A673 (cell line): ENCODE results near the gene THOC2. TPM values are rescaled to one million over a fixed set of nuclear protein-coding genes. Genes with fewer than 3 reads are reported as not detected.
"Not testable (repeated sequence)": the region's sequence is repeated elsewhere in the genome, so short reads cannot be mapped to it uniquely, and the experiment has no call there.

Experiments
- BruUV-seq: library from RNA; stranded (reverse); fragments of 400-500 nt; replicated peaks from 2 replicates; lab custom pipeline; 2021; lab: Mats Ljungman, UMichigan
- CTCF ChIA-PET: fragments of 300-600 bp; sonication (Branson Sonifier 250); formaldehyde crosslinking; loops from one replicate; lab custom pipeline; 2022; ENCODE audit warnings: antibody characterized with exemption; lab: Charles Lee
- POLR2A ChIA-PET: fragments of 300-600 bp; sonication (Branson Sonifier 250); formaldehyde crosslinking; loops from one replicate; lab custom pipeline; 2022; ENCODE audit warnings: antibody characterized with exemption; ENCODE audit not compliant: low non-redundant PET; lab: Charles Lee
- DNase-seq: peaks from one replicate; pipeline ENCODE4 v3.0.0-alpha.2; 2015; ENCODE audit warnings: low spot score
- H3K27ac ChIP-seq: fragments of 200-600 bp; sonication (generic); 2 replicates; pipeline ENCODE4 v1.5.1; 2016; ENCODE audit warnings: mixed run types, low read depth, mild to moderate bottlenecking, mixed read lengths, antibody characterized with exemption, low read length; ENCODE audit not compliant: poor library complexity, severe bottlenecking
- H3K27me3 ChIP-seq: fragments of 200-600 bp; sonication (generic); replicated peaks from 2 replicates; pipeline ENCODE4 v1.6.1; 2017; ENCODE audit warnings: mixed run types, low read depth, mild to moderate bottlenecking, mixed read lengths, antibody characterized with exemption, low read length; ENCODE audit not compliant: insufficient read depth, poor library complexity
- H3K36me3 ChIP-seq: fragments of 200-600 bp; sonication (generic); 2 replicates; pipeline ENCODE4 v1.6.1; 2016; ENCODE audit warnings: mixed run types, mild to moderate bottlenecking, mixed read lengths, antibody characterized with exemption, low read length; ENCODE audit not compliant: insufficient read depth, poor library complexity, severe bottlenecking
- H3K4me1 ChIP-seq: fragments of 200-600 bp; sonication (generic); 2 replicates; pipeline ENCODE4 v1.6.1; 2017; ENCODE audit warnings: mixed run types, mild to moderate bottlenecking, mixed read lengths, antibody characterized with exemption, low read length; ENCODE audit not compliant: insufficient read depth, poor library complexity, severe bottlenecking
- H3K4me3 ChIP-seq: fragments of 200-600 bp; sonication (generic); 2 replicates; pipeline ENCODE4 v1.5.1; 2016; ENCODE audit warnings: low read depth, mixed run types, mild to moderate bottlenecking, mixed read lengths, low read length; ENCODE audit not compliant: poor library complexity, severe bottlenecking
- H3K9me3 ChIP-seq: fragments of 200-600 bp; sonication (generic); 2 replicates; pipeline ENCODE4 v1.6.1; 2016; ENCODE audit warnings: mixed run types, low read depth, mild to moderate bottlenecking, mixed read lengths, antibody characterized with exemption, low read length; ENCODE audit not compliant: poor library complexity, severe bottlenecking
- EZH2 ChIP-seq: fragments of 200-600 bp; sonication (generic); IDR thresholded peaks from 2 replicates; pipeline ENCODE4 v1.6.1; 2017; ENCODE audit warnings: borderline replicate concordance, low read depth, mild to moderate bottlenecking, mixed read lengths, antibody characterized with exemption, low read length; ENCODE audit not compliant: poor library complexity, severe bottlenecking
- intact Hi-C: fragments of 100-400 bp; cut with micrococcal nuclease; formaldehyde crosslinking; loops from one replicate; pipeline ENCODE4 v1.10.0; 2022; ENCODE audit not compliant: unreplicated experiment
- total RNA-seq: library from RNA; stranded (reverse); gene quantifications from 2 replicates; pipeline ENCODE4 v1.2.3, GENCODE V29; 2021
- TF ChIP-seq, protein P1 (sequence below): fragments of 300-800, 200-600 bp; sonication (generic); conservative IDR thresholded peaks from 2 replicates; pipeline ENCODE4 v1.5.1; 2017; ENCODE audit warnings: low read depth, mild to moderate bottlenecking, antibody characterized with exemption, low read length, moderate library complexity, mixed read lengths

THOC2 gene
- total RNA-seq, 1 experiment from 2014 or later: 103 TPM

DNA sequence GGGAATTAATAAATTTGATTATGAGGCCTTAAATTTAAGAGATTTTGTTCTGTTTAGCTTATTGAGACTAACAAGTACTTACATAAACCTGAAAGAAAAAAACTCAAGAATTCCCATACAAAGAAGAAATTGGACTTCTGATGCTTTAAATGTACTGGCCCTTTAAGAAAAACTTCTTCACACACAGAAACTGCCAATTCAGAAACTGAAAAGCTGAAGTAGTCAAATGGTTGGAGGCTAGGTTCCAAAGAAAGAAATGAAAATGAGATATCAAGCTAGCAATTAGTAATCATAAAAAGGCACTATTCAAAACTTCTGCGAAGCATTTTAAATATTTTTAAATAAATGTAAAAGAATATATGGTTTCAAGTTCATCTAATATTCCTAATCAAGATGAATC lies 151.3 kb downstream of the THOC2 start:
- H3K27me3 ChIP-seq: no peaks in the 10 kb centered on the region
- H3K27ac ChIP-seq: no peak overlapping the region
- no peaks in the 10 kb centered on the region for H3K36me3 ChIP-seq
- no peak overlapping the region for H3K4me3 ChIP-seq
- H3K4me1 ChIP-seq: no peaks in the 10 kb centered on the region
- no peak for DNase-seq
- ChIA-PET CTCF (no interaction called here), POLR2A (no interaction called here)
- intact Hi-C loops: no loop called here
- BruUV-seq: no TSS peak
- no peak for TF ChIP-seq EZH2
- TF ChIP-seq, protein P1, sequence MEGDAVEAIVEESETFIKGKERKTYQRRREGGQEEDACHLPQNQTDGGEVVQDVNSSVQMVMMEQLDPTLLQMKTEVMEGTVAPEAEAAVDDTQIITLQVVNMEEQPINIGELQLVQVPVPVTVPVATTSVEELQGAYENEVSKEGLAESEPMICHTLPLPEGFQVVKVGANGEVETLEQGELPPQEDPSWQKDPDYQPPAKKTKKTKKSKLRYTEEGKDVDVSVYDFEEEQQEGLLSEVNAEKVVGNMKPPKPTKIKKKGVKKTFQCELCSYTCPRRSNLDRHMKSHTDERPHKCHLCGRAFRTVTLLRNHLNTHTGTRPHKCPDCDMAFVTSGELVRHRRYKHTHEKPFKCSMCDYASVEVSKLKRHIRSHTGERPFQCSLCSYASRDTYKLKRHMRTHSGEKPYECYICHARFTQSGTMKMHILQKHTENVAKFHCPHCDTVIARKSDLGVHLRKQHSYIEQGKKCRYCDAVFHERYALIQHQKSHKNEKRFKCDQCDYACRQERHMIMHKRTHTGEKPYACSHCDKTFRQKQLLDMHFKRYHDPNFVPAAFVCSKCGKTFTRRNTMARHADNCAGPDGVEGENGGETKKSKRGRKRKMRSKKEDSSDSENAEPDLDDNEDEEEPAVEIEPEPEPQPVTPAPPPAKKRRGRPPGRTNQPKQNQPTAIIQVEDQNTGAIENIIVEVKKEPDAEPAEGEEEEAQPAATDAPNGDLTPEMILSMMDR: no peak
- no peaks in the 10 kb centered on the region for H3K9me3 ChIP-seq

GRCh38 chrX:123580792-123581191 lies 152.1 kb downstream of the THOC2 start:
- H3K27ac ChIP-seq: no peak overlapping the region
- no peaks in the 10 kb centered on the region for H3K9me3 ChIP-seq
- H3K36me3 ChIP-seq: no peaks in the 10 kb centered on the region
- no peak for DNase-seq
- ChIA-PET POLR2A (no interaction called here), CTCF (no interaction called here)
- BruUV-seq: no TSS peak
- no peak for TF ChIP-seq EZH2
- TF ChIP-seq, protein P1: no peak
- no peaks in the 10 kb centered on the region for H3K27me3 ChIP-seq
- no peak overlapping the region for H3K4me3 ChIP-seq
- intact Hi-C loops: no loop called here
- H3K4me1 ChIP-seq: no peaks in the 10 kb centered on the region

DNA sequence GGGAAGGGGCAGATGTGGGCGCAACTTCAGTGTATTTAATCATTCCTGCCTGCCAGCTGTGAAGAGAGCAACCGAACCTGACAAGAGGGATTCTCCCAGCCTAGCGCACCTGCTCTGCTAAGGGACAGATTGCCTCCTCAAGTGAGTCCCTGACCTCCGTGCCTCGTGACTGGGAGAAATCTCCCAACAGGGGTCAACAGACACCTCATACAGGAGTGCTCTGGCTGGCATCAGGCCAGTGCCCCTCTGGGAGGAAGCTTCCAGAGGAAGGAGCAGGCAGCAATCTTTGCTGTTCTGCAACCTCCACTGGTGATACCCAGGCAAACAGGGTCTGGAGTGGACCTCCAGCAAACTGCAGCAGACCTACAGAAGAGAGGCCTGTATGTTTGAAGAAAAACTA lies 158.8 kb downstream of the THOC2 start:
- DNase-seq, CTCF ChIA-PET, H3K36me3 ChIP-seq: not testable (repeated sequence)

DNA sequence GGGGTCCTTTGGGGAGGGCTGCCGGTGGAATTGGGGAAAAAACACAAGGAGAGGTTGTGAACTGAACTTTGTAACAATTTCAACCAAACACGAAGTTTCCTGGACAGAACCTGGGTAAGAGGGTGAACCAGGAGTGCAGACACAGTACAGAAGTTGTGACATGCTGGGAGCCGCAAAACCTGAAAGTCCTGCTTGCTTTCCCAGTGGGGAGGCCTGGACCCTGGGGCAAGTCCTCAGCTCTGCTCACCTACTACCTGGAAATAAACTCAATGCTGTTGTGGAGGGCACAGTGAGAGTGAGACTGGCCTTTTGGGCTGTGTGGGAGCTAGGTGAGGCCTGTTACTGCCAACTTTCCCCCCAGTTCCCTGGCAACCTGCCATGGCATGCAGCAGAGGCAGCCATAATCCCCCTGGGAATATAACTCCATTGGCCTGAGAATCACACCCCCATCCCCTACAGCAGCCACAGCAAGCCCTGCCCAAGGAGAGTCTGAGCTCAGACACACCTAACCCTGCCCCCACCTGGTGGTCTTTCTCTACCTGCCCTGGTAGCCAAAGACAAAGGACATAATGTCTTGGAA lies 162.8 kb downstream of the THOC2 start:
- intact Hi-C loops: no loop called here
- CTCF ChIA-PET: no interaction called here
- POLR2A ChIA-PET: no interaction called here
- H3K36me3 ChIP-seq: no peaks in the 10 kb centered on the region
- no peak overlapping the region for H3K27ac ChIP-seq
- no peak overlapping the region for H3K4me3 ChIP-seq
- no TSS peak for BruUV-seq
- H3K9me3 ChIP-seq: no peaks in the 10 kb centered on the region
- no peaks in the 10 kb centered on the region for H3K4me1 ChIP-seq
- no peaks in the 10 kb centered on the region for H3K27me3 ChIP-seq
- TF ChIP-seq, protein P1: no peak
- no peak for TF ChIP-seq EZH2
- no peak for DNase-seq

More for the DNA sequence above, 158.8 kb downstream of the THOC2 start:
- intact Hi-C loops, H3K4me1 ChIP-seq, H3K4me3 ChIP-seq, H3K9me3 ChIP-seq, H3K27ac ChIP-seq, BruUV-seq, POLR2A ChIA-PET, H3K27me3 ChIP-seq: not testable (repeated sequence)
